HuH-7.5 (cell line): ENCODE measurements around the gene TRRAP.

ENCODE experiments used
- DNase-seq: peaks from one replicate; pipeline ENCODE4 v3.0.0; 2011; ENCODE audit warnings: low spot score

The TRRAP gene

DNA sequence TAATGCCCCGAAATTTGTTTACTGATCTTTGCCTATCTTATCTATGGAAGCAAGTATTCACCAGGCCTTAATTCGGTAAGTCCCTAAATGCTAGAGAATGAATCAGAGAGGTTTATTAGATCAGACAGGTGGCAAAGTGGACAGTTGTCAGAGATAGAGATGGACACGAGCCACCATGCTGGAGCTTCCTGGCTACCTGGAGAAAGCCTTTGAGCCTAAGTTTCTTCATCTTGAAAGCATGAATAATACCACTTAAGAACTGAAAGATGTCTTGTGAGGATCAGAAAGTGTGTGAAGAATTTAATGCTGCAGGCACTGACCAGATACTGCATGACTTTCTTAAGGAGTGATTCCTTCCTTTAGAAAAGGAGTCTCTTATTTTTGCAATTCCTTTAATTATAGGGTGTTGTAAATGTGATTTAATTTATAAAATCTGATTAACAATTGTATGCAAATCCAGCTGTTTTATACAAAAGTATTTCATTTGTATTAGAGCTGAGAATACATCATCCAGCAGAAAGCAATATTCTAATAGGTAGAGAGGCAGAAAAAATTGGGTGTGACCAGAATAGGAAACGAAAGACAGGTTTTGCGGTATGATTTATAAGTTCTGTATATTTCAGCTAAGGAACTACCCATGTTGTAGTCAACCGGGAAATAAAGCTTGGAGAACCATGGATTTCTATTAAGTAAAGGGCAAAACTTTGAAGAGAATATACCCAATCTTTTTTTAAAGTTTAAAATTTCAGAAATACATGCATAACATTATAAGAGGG, 182.9 kb downstream of the TRRAP start:
- no peak for DNase-seq
